A549 (cell line): ENCODE data around the gene R3HDM2. TPM values are rescaled to one million over a fixed set of nuclear protein-coding genes. Genes with fewer than 3 reads are reported as not detected.

Source experiments
- ATAC-seq, 2 experiments: fragments of 200-7000 bp in 1 of 2; fragments of >200 bp in 1 of 2; cut with Nextera tagmentation in 1 of 2; cut with Tn5 transposase in 1 of 2; 3 replicates each; pipeline versions ENCODE4 v1.8.0 to v1.9.1; 2018 to 2020; ENCODE audit warnings: mild to moderate bottlenecking in 1 of 2, moderate library complexity in 1 of 2
- CTCF ChIA-PET: fragments of 300-600 bp; sonication (Branson Sonifier 250); formaldehyde crosslinking; extraction: SDS; loops from one replicate; lab custom pipeline; 2021; ENCODE audit warnings: antibody characterized with exemption, inconsistent platforms; lab: Yijun Ruan, JAX
- POLR2A ChIA-PET: fragments of 350-600 bp; formaldehyde crosslinking; extraction: SDS; loops from one replicate; lab custom pipeline; 2021; ENCODE audit warnings: antibody characterized with exemption, inconsistent platforms; lab: Yijun Ruan, JAX
- DNase-seq, 2 experiments: peaks; one replicate each; pipeline versions ENCODE4 v3.0.0 to v3.0.0-alpha.2; 2011 to 2016; ENCODE audit warnings: low read depth in 1 of 2, low spot score in 1 of 2
- FAIRE-seq: peaks from 2 replicates; lab custom pipeline; 2011; peaks lifted over from hg19 to GRCh38; lab: Jason Lieb, UNC
- H3K27ac ChIP-seq, 2 experiments: fragments of >200 bp; sonication (Bioruptor Twin); formaldehyde crosslinking; 3 replicates each; pipeline ENCODE4 v1.5.1; 2016 to 2017
- H3K4me1 ChIP-seq: fragments of >200 bp; sonication (Bioruptor Twin); formaldehyde crosslinking; 3 replicates; pipeline ENCODE4 v1.6.1; 2016
- H3K4me2 ChIP-seq: fragments of >200 bp; sonication (Bioruptor Twin); formaldehyde crosslinking; 3 replicates; pipeline ENCODE4 v1.6.1; 2016
- H3K4me3 ChIP-seq: fragments of >200 bp; sonication (Bioruptor Twin); formaldehyde crosslinking; 3 replicates; pipeline ENCODE4 v1.5.1; 2016
- H3K9me3 ChIP-seq: fragments of >200 bp; sonication (Bioruptor Twin); formaldehyde crosslinking; 3 replicates; pipeline ENCODE4 v1.6.1; 2016
- BCL3 ChIP-seq: fragments of >200 bp; sonication (Bioruptor Twin); formaldehyde crosslinking; IDR thresholded peaks from 3 replicates; pipeline ENCODE4 v1.6.1; 2016
- CBX8 ChIP-seq: fragments of 200-600 bp; sonication (generic); IDR thresholded peaks from 2 replicates; pipeline ENCODE4 v1.6.1; 2016
- CEBPB ChIP-seq, 2 experiments: fragments of >200 bp in 1 of 2; sonication (Bioruptor Twin) in 1 of 2; formaldehyde crosslinking in 1 of 2; IDR thresholded peaks; 2 replicates each; pipeline ENCODE4 v1.6.1; 2012 to 2016
- EP300 ChIP-seq, 2 experiments: fragments of >200 bp; sonication (Bioruptor Twin); formaldehyde crosslinking; IDR thresholded peaks; 2 replicates in 1 of 2; 3 replicates in 1 of 2; pipeline ENCODE4 v1.6.1; 2016 to 2017
- ESRRA ChIP-seq: fragments of 150-350 bp; IDR thresholded peaks from 2 replicates; pipeline ENCODE4 v1.6.1; 2014; ENCODE audit warnings: mild to moderate bottlenecking, low read length, borderline replicate concordance
- FOXS1 ChIP-seq: fragments of 250-450 bp; sonication (Bioruptor Pico); IDR thresholded peaks from 2 replicates; pipeline ENCODE4 v1.5.0; 2020; ENCODE audit warnings: mild to moderate bottlenecking, moderate library complexity
- HDAC2 ChIP-seq: fragments of 200-600 bp; sonication (generic); IDR thresholded peaks from 2 replicates; pipeline ENCODE4 v1.6.1; 2016
- HEYL ChIP-seq: fragments of 250-450 bp; sonication (Bioruptor Pico); IDR thresholded peaks from 2 replicates; pipeline ENCODE4 v1.8.0; 2021; ENCODE audit warnings: mild to moderate bottlenecking, moderate library complexity
- HOXA7 ChIP-seq: fragments of 250-450 bp; sonication (Bioruptor Pico); IDR thresholded peaks from 2 replicates; pipeline ENCODE4 v1.5.0; 2020; ENCODE audit warnings: mild to moderate bottlenecking, moderate library complexity
- HOXB5 ChIP-seq: fragments of 250-450 bp; sonication (Bioruptor Pico); IDR thresholded peaks from 2 replicates; pipeline ENCODE4 v1.5.0; 2020; ENCODE audit warnings: mild to moderate bottlenecking, moderate library complexity
- JUN ChIP-seq, 2 experiments: fragments of >200 bp; sonication (Bioruptor Twin); formaldehyde crosslinking; IDR thresholded peaks; 2 replicates in 1 of 2; 3 replicates in 1 of 2; pipeline ENCODE4 v1.6.1; 2016 to 2017
- JUNB ChIP-seq: fragments of >200 bp; sonication (Bioruptor Twin); formaldehyde crosslinking; IDR thresholded peaks from 2 replicates; pipeline ENCODE4 v1.6.1; 2016
- MAX ChIP-seq: IDR thresholded peaks from 2 replicates; pipeline ENCODE4 v1.6.1; 2012
- NR3C1 ChIP-seq: fragments of >200 bp; sonication (Bioruptor Twin); formaldehyde crosslinking; IDR thresholded peaks from 3 replicates; pipeline ENCODE4 v1.6.1; 2017
- PHF8 ChIP-seq: fragments of 200-600 bp; sonication (generic); IDR thresholded peaks from 2 replicates; pipeline ENCODE4 v1.6.1; 2016; ENCODE audit warnings: low read depth, mild to moderate bottlenecking, antibody characterized with exemption, moderate library complexity, borderline replicate concordance
- POLR2A ChIP-seq: IDR thresholded peaks from 2 replicates; pipeline ENCODE4 v1.6.1; 2012; ENCODE audit warnings: mild to moderate bottlenecking, low read length
- RARB ChIP-seq: fragments of 250-450 bp; sonication (Bioruptor Pico); IDR thresholded peaks from 2 replicates; pipeline ENCODE4 v1.8.0; 2021; ENCODE audit warnings: mild to moderate bottlenecking, moderate library complexity
- RCOR1 ChIP-seq: fragments of 150-350 bp; IDR thresholded peaks from 2 replicates; pipeline ENCODE4 v1.6.1; 2014; ENCODE audit warnings: antibody characterized with exemption, low read length, low read depth
- REST ChIP-seq: fragments of 200-600 bp; sonication (generic); IDR thresholded peaks from 2 replicates; pipeline ENCODE4 v1.6.1; 2016; ENCODE audit warnings: antibody characterized with exemption, mild to moderate bottlenecking, moderate library complexity
- RFX5 ChIP-seq: fragments of 450-650 bp; IDR thresholded peaks from 2 replicates; pipeline ENCODE4 v1.7.1; 2014; ENCODE audit warnings: antibody characterized with exemption, mild to moderate bottlenecking, moderate library complexity
- RNF2 ChIP-seq: fragments of 200-600 bp; sonication (generic); IDR thresholded peaks from 2 replicates; pipeline ENCODE4 v1.6.1; 2016; ENCODE audit warnings: low read depth, mild to moderate bottlenecking, antibody characterized with exemption, moderate library complexity, borderline replicate concordance
- ZFP36 ChIP-seq: fragments of 450-650 bp; IDR thresholded peaks from 2 replicates; pipeline ENCODE4 v1.6.1; 2014; ENCODE audit warnings: borderline replicate concordance; ENCODE audit not compliant: partially characterized antibody
- WGBS: methylation state at CpG from one replicate; pipeline ENCODE4 v1.1.6; 2017; ENCODE audit errors: missing lambda C conversion rate; 5-methylcytosine and 5-hydroxymethylcytosine counted together
- polyA plus RNA-seq, 4 experiments: library from polyadenylated mRNA; depleted of rRNA in 3 of 4; stranded (reverse); fragments of >200 nt; fragmentation: RNase III in 1 of 4; extraction: RNeasy Plus Mini Kit Qiagen cat#74134 plus additional on column Dnase treatment in 1 of 4; gene quantifications; 2 replicates in 3 of 4; 3 replicates in 1 of 4; pipeline ENCODE4 v1.2.3, GENCODE V29; 2011 to 2017

The R3HDM2 gene
- polyA plus RNA-seq, 2 of the 4 experiments (the other 2 are of a cell fraction) = 14.0 to 30.6 TPM

- Histone ChIP-seq H3K4me3 (no peak overlapping the region), H3K4me2 (no peak overlapping the region), H3K9me3 (no peaks in the 10 kb centered on the region), H3K4me1 (peaks cover 5% of the 10 kb centered on the region; the same call in 2 of the 3 replicates), H3K27ac (no peak overlapping the region)
- no peak for FAIRE-seq
- WGBS = 90% methylated on average over 5 of the region's 5 CpGs
- no peak for TF ChIP-seq HEYL (CRISPR knock-in tag)
- no peak for TF ChIP-seq CBX8
- no peak for TF ChIP-seq RNF2
- no peak for TF ChIP-seq REST
- TF ChIP-seq NR3C1 = no peak
- TF ChIP-seq FOXS1 = no peak
- TF ChIP-seq RFX5 = no peak
- TF ChIP-seq CEBPB (IDR thresholded peaks at IDR 0.05) = no peak
- no peak for TF ChIP-seq RARB (CRISPR knock-in tag)
- TF ChIP-seq HDAC2 = no peak
- TF ChIP-seq BCL3 = no peak
- TF ChIP-seq RCOR1 = no peak
- POLR2A ChIA-PET = no interaction called here
- no peak for DNase-seq
- CTCF ChIA-PET = interaction anchor here (0.6 to 1.3 kb wide), 3 partner anchors 23 to 128 kb away, joined by 3 to 6 read pairs (median 4); no protein-coding TSS in a partner anchor
- ATAC-seq = no peak
Measured at GRCh38 chr12:57330992-57331391, 99.9 kb downstream of the R3HDM2 start.

GRCh38 chr12:57329219-57329618, 101.6 kb downstream of the R3HDM2 start:
- no peak overlapping the region for H3K4me3 ChIP-seq
- no peak overlapping the region for H3K27ac ChIP-seq
- DNase-seq (no peak), FAIRE-seq (no peak), ATAC-seq (no peak)
- WGBS = 94% methylated on average over 4 of the region's 4 CpGs
- POLR2A ChIA-PET = no interaction called here
- H3K4me2 ChIP-seq = no peak overlapping the region
- TF ChIP-seq POLR2A (no peak), REST (no peak), EP300 (IDR thresholded peaks at IDR 0.05) (no peak), MAX (no peak), BCL3 (no peak), HOXB5 (CRISPR knock-in tag) (no peak), PHF8 (no peak), JUNB (no peak), ESRRA (no peak), HOXA7 (CRISPR knock-in tag) (no peak), JUN (IDR thresholded peaks at IDR 0.05) (no peak), ZFP36 (no peak)
- CTCF ChIA-PET = interaction anchor here (1.3 to 1.4 kb wide), 2 partner anchors 22 to 254 kb away, joined by 3 to 8 read pairs; no protein-coding TSS in a partner anchor
- no peaks in the 10 kb centered on the region for H3K9me3 ChIP-seq
- peaks cover 5% of the 10 kb centered on the region; the same call in 2 of the 3 replicates for H3K4me1 ChIP-seq
